ENCODE data around the gene KCNMB1. TPM values are rescaled to one million over a fixed set of nuclear protein-coding genes. Genes with fewer than 3 reads are reported as not detected.

Gene KCNMB1
- total RNA-seq, 1 donor from 2014 or later, result not detected

DNA sequence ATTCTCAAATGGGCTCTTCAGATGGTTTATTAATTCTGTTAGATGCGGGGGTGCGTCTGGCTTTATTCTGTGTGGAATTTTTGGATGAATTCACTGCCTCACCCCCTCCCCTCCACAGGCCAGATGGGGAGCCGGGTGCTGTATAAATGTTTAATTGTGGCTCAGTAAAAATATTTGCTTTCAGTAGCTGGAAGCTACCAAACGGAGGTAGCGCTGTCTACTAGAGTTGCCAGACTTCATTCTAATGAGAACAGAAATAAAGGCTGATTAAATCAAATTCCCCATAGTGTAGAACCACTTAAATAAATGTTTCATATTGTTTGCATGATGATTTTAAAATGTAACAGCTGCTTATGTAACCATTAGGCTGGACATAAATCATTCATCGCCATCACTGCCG lies 34.5 kb upstream of the KCNMB1 start:
- no peak for TF ChIP-seq CTCF (IDR thresholded peaks at IDR 0.05)
- ChIA-PET CTCF (interaction anchor here (9.9 kb wide), 1 partner anchor 199 kb away, joined by 95 read pairs; no protein-coding TSS in a partner anchor), POLR2A (no interaction called here)
- Mint-ChIP-seq H3K27me3 (peaks cover 15% of the 10 kb centered on the region), H3K4me3 (no peak overlapping the region), H3K4me1 (peaks cover 4% of the 10 kb centered on the region), H3K9me3 (no peaks in the 10 kb centered on the region), H3K27ac (no peak overlapping the region), H3K36me3 (ENCODE audit: low read depth) (no peaks in the 10 kb centered on the region)
- no peak for DNase-seq
- ATAC-seq (ENCODE audit: low read depth), result no peak
- intact Hi-C loops (cut with micrococcal nuclease), result loop anchor here (5.0 kb wide), 1 partner anchor 66 kb away; no protein-coding TSS in a partner anchor

- no peak overlapping the region for H3K27ac Mint-ChIP-seq
- peaks cover 23% of the 10 kb centered on the region for H3K27me3 Mint-ChIP-seq
- DNase-seq (no peak), ATAC-seq (ENCODE audit: low read depth) (no peak)
- peaks cover 4% of the 10 kb centered on the region for H3K4me1 Mint-ChIP-seq
- H3K4me3 Mint-ChIP-seq, result no peak overlapping the region
- no peaks in the 10 kb centered on the region for H3K9me3 Mint-ChIP-seq
- CTCF ChIA-PET, result interaction anchor here (0.8 to 9.9 kb wide), 9 partner anchors 10 to 321 kb away, joined by 3 to 95 read pairs (median 5); no protein-coding TSS in a partner anchor
- intact Hi-C loops (cut with micrococcal nuclease), result loop anchor here (1.0 to 5.0 kb wide), 2 partner anchors 65 to 83 kb away; no protein-coding TSS in a partner anchor
- no peak for TF ChIP-seq CTCF (IDR thresholded peaks at IDR 0.05)
- POLR2A ChIA-PET, result no interaction called here
- no peaks in the 10 kb centered on the region for H3K36me3 Mint-ChIP-seq (ENCODE audit: low read depth)
Observed at GRCh38 chr5:170421826-170422225, 32.7 kb upstream of the KCNMB1 start.

- intact Hi-C loops (cut with micrococcal nuclease), result loop anchor here (1.0 to 5.0 kb wide), 6 partner anchors 64 to 321 kb away; no protein-coding TSS in a partner anchor
- Mint-ChIP-seq H3K4me1 (peaks cover 4% of the 10 kb centered on the region), H3K36me3 (ENCODE audit: low read depth) (no peaks in the 10 kb centered on the region), H3K4me3 (no peak overlapping the region), H3K27ac (no peak overlapping the region), H3K27me3 (peaks cover 23% of the 10 kb centered on the region), H3K9me3 (no peaks in the 10 kb centered on the region)
- ATAC-seq (ENCODE audit: low read depth) (peak; percentile 58), DNase-seq (no peak)
- POLR2A ChIA-PET, result no interaction called here
- TF ChIP-seq CTCF (IDR thresholded peaks at IDR 0.05), result peak; percentile 35
- CTCF ChIA-PET, result interaction anchor here (0.8 to 9.9 kb wide), 10 partner anchors 11 to 320 kb away, joined by 3 to 95 read pairs (median 5); no protein-coding TSS in a partner anchor
Observed at GRCh38 chr5:170420806-170421412, 31.7 kb upstream of the KCNMB1 start.

- TF ChIP-seq CTCF (IDR thresholded peaks at IDR 0.05), result no peak
- intact Hi-C loops (cut with micrococcal nuclease), result loop anchor here (1.0 to 5.0 kb wide), 5 partner anchors 62 to 319 kb away; no protein-coding TSS in a partner anchor
- Mint-ChIP-seq H3K36me3 (ENCODE audit: low read depth) (no peaks in the 10 kb centered on the region), H3K4me1 (peaks cover 4% of the 10 kb centered on the region), H3K27ac (no peak overlapping the region), H3K27me3 (peaks cover 20% of the 10 kb centered on the region), H3K4me3 (no peak overlapping the region), H3K9me3 (no peaks in the 10 kb centered on the region)
- ChIA-PET CTCF (interaction anchor here (2.3 to 9.9 kb wide), 3 partner anchors 81 to 195 kb away, joined by 8 to 95 read pairs (median 26); no protein-coding TSS in a partner anchor), POLR2A (no interaction called here)
- DNase-seq (no peak), ATAC-seq (ENCODE audit: low read depth) (no peak)
Observed at GRCh38 chr5:170419643-170420042, 30.5 kb upstream of the KCNMB1 start.

DNA sequence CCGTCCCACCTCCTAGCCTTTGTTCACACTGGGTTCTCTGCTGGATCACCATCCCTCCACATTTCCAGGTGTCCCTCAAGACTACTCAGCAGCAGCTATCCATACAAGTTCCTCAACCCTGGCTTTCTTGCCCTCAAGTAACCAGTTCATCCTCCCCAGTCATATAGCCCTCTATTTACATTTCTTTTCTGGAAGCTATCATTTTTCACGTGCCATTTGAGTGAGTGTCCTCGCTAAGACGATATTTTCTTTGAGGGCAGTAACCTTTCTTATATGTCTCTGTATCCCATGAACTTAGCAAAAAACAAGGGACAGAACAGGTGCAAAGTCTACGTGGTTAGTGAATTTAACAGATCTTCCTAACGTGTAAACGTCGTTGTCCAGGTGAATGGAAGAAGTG lies 29.6 kb upstream of the KCNMB1 start:
- no peak for TF ChIP-seq CTCF (IDR thresholded peaks at IDR 0.05)
- peaks cover 4% of the 10 kb centered on the region for H3K4me1 Mint-ChIP-seq
- peaks cover 17% of the 10 kb centered on the region for H3K27me3 Mint-ChIP-seq
- CTCF ChIA-PET, result interaction anchor here (0.8 to 9.9 kb wide), 4 partner anchors 80 to 194 kb away, joined by 3 to 95 read pairs (median 17); no protein-coding TSS in a partner anchor
- POLR2A ChIA-PET, result no interaction called here
- DNase-seq (no peak), ATAC-seq (ENCODE audit: low read depth) (no peak)
- H3K4me3 Mint-ChIP-seq, result no peak overlapping the region
- intact Hi-C loops (cut with micrococcal nuclease), result no loop called here
- H3K9me3 Mint-ChIP-seq, result no peaks in the 10 kb centered on the region
- no peak overlapping the region for H3K27ac Mint-ChIP-seq
- H3K36me3 Mint-ChIP-seq (ENCODE audit: low read depth), result no peaks in the 10 kb centered on the region

Measured in activated B cell treated with CpG ODN at 0.5 μM for 24 hours (primary cell).